ENCODE results near the gene GSDME.

Gene GSDME

GRCh38 chr7:24652251-24652939 is 104.9 kb downstream of the GSDME start:
- DNase-seq (ENCODE audit: low read depth) = no peak

Data from T-helper 22 cell (primary cell).